ENCODE measurements around the gene SLC31A1. TPM values are rescaled to one million over a fixed set of nuclear protein-coding genes. Genes with fewer than 3 reads are reported as not detected.

SLC31A1 gene
- total RNA-seq, 1 experiment from 2014 or later: 34.4 TPM

DNA sequence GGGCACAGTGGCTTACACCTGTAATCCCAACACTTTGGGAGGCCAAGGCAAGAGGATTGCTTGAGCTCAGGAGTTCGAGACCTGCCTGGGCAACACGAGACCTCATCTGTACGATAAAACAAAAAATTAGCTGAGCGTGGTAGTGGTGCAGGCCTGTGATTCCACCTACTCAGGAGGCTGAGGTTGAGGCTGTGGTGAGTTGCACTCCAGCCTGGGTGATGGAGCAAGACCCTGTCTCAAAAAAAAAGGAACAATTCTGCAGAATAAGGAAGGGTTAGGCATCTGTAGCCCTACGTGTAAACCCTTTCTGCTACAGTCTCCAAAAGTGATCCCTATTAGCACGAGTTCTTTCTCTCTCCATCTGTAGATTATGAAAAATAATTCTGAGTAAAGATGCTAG, 34.1 kb downstream of the SLC31A1 start:
- Histone ChIP-seq H3K27ac (ENCODE audit: insufficient read length, low read depth, low read length) (no peak overlapping the region), H4K5ac (ENCODE audit: insufficient read length, low read depth, low read length) (no peak overlapping the region), H4K20me1 (ENCODE audit: control insufficient read depth, insufficient read depth, insufficient read length) (no peaks in the 10 kb centered on the region), H2AK5ac (ENCODE audit: insufficient read length, low read length) (no peak overlapping the region), H2BK120ac (ENCODE audit: low read depth, low read length, poor library complexity, severe bottlenecking) (no peak overlapping the region), H3K4me2 (ENCODE audit: insufficient read depth, insufficient read length, low read length) (no peak overlapping the region), H3K18ac (ENCODE audit: insufficient read length, low read depth, low read length) (no peak overlapping the region), H2BK12ac (ENCODE audit: insufficient read length, low read depth, low read length) (no peak overlapping the region), H3K56ac (ENCODE audit: insufficient read length, low read depth, low read length) (no peak overlapping the region), H2AFZ (ENCODE audit: low read length) (no peak overlapping the region), H3T11ph (ENCODE audit: low read length) (no peak overlapping the region), H3K27me3 (ENCODE audit: insufficient read depth, low read length) (no peaks in the 10 kb centered on the region), H3K14ac (ENCODE audit: insufficient read depth, low read length) (no peak overlapping the region), H2BK15ac (ENCODE audit: low read depth, low read length) (no peak overlapping the region), H3K9ac (ENCODE audit: extremely low read depth, insufficient read length, low read length) (no peak overlapping the region), H2BK20ac (ENCODE audit: low read depth, low read length, poor library complexity, severe bottlenecking) (no peak overlapping the region), H3K23me2 (ENCODE audit: insufficient read length, low read depth, low read length, poor library complexity, severe bottlenecking) (no peaks in the 10 kb centered on the region), H3K9me3 (ENCODE audit: control insufficient read depth, low read depth, low read length) (no peaks in the 10 kb centered on the region), H4K91ac (ENCODE audit: insufficient read length, low read depth, low read length) (no peak overlapping the region), H3K4ac (ENCODE audit: low read depth, low read length) (no peak overlapping the region), H3K79me1 (ENCODE audit: insufficient read depth, low read depth, low read length, poor library complexity, severe bottlenecking) (no peaks in the 10 kb centered on the region), H3K4me1 (ENCODE audit: insufficient read depth, low read length) (no peaks in the 10 kb centered on the region), H3K23ac (ENCODE audit: insufficient read length, low read depth, low read length) (no peak overlapping the region), H3K79me2 (ENCODE audit: insufficient read depth, low read length) (no peaks in the 10 kb centered on the region), H2BK5ac (ENCODE audit: insufficient read length, low read length) (no peak overlapping the region), H4K8ac (replicated peaks; ENCODE audit: insufficient read length, low read depth, low read length) (no peak overlapping the region)
- H3K36me3 Mint-ChIP-seq (ENCODE audit: insufficient read depth in 1 of 3, low read depth in 3 of 3): peaks cover 11 to 25% (median 24%) of the 10 kb centered on the region in 3 experiments; a peak in 6 of 7 replicates
- no CpG with 5 or more reads among the region's 6 CpGs for whole genome bisulfite sequencing (ENCODE audit: extremely low coverage, insufficient read length, low lambda C conversion rate)
- no peaks in the 10 kb centered on the region for H3K4me1 Mint-ChIP-seq
- TF ChIP-seq CTCF (conservative IDR thresholded peaks at IDR 0.05): no peak
- no peak overlapping the region for H3K4me3 Mint-ChIP-seq
- H3K27ac Mint-ChIP-seq: no peak overlapping the region; a peak in 1 of 7 replicates
- H3K9me3 Mint-ChIP-seq: 0 out of 5 replicates have a peak, but pooled peaks cover 0 to 1% of the 10 kb centered on the region in 2 experiments
- no peak for DNase-seq
- no peaks in the 10 kb centered on the region for H3K27me3 Mint-ChIP-seq (ENCODE audit: low read depth)

Data from H9 (cell line).